ENCODE measurements around the gene MACROH2A2.

MACROH2A2 gene

GRCh38 chr10:70132098-70133029 lies 79.7 kb downstream of the MACROH2A2 start, which contains the start of gene AIFM2:
Gene AIFM2 (minus strand): TSS chr10:70132825. CDS start chr10:70124084, 8,741 bp downstream.
- no peaks in the 10 kb centered on the region for H3K9me3 ChIP-seq (ENCODE audit: control insufficient read depth, low read length)
- peaks cover 48% of the 10 kb centered on the region for H3K4me1 ChIP-seq (ENCODE audit: control insufficient read depth, insufficient read depth, low read length)
- peak; percentile 88 for DNase-seq (ENCODE audit: low read depth)
- H3K4me3 ChIP-seq (ENCODE audit: low read length) = peak within 1 kb of the TSS; percentile 86
- no peaks in the 10 kb centered on the region for H3K27me3 ChIP-seq (replicated peaks; ENCODE audit: control insufficient read depth, insufficient read depth, low read length)
- peak within 1 kb of the TSS; percentile 95 for H3K9ac ChIP-seq (ENCODE audit: low read length)
- H3K36me3 ChIP-seq (ENCODE audit: control insufficient read depth, insufficient read depth, low read length, severe bottlenecking) = peaks cover 14% of the 10 kb centered on the region

- Histone ChIP-seq H3K4me1 (ENCODE audit: control insufficient read depth, insufficient read depth, low read length) (peaks cover 22% of the 10 kb centered on the region), H3K9me3 (ENCODE audit: control insufficient read depth, low read length) (no peaks in the 10 kb centered on the region), H3K27me3 (replicated peaks; ENCODE audit: control insufficient read depth, insufficient read depth, low read length) (no peaks in the 10 kb centered on the region), H3K36me3 (ENCODE audit: control insufficient read depth, insufficient read depth, low read length, severe bottlenecking) (peaks cover 17% of the 10 kb centered on the region), H3K9ac (ENCODE audit: low read length) (no peak overlapping the region), H3K4me3 (ENCODE audit: low read length) (no peak overlapping the region)
- no peak for DNase-seq (ENCODE audit: low read depth)
Measured at GRCh38 chr10:70135046-70135445, 82.4 kb downstream of the MACROH2A2 start.

DNA sequence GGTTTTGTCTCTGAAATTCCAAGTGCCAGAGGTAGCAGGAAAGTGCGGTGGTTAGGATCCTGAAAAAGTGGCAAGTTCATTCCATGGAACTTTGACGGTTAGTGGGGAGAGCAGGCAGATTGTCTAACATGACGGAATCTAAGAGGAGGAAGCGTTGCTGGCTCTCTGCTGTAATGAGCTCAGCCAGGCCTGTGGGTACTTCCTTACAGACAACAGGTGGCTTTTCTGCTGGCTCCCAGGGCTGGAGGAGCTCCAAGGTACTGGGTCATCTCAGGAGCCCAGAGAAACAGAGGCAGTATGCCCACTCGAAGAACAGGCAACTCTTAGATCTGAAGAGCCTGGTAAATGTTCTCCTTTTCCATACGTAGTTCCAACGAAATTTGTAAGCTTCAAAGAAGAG lies 83.0 kb downstream of the MACROH2A2 start:
- no peaks in the 10 kb centered on the region for H3K27me3 ChIP-seq (replicated peaks; ENCODE audit: control insufficient read depth, insufficient read depth, low read length)
- no peak overlapping the region for H3K9ac ChIP-seq (ENCODE audit: low read length)
- DNase-seq (ENCODE audit: low read depth) = no peak
- peaks cover 16% of the 10 kb centered on the region for H3K4me1 ChIP-seq (ENCODE audit: control insufficient read depth, insufficient read depth, low read length)
- H3K4me3 ChIP-seq (ENCODE audit: low read length) = no peak overlapping the region
- no peaks in the 10 kb centered on the region for H3K9me3 ChIP-seq (ENCODE audit: control insufficient read depth, low read length)
- peaks cover 17% of the 10 kb centered on the region for H3K36me3 ChIP-seq (ENCODE audit: control insufficient read depth, insufficient read depth, low read length, severe bottlenecking)

DNA sequence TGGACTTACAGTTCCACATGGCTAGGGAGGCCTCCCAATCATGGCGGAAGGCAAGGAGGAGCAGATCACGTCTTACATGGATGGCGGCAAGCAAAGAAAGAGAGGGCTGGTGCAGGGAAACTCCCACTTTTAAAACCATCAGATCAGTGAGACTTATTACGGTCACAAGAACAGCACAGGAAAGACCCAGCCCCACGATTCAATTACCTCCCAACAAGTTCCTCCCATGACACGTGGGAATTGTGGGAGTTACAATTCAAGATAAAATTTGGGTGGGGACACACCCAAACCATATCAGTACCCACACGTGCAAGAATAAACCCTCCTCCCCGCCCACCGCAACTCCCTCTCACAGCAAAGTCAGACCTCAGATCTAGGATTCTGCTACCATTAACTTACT lies 84.5 kb downstream of the MACROH2A2 start:
- H3K27me3 ChIP-seq (replicated peaks; ENCODE audit: control insufficient read depth, insufficient read depth, low read length) = no peaks in the 10 kb centered on the region
- DNase-seq (ENCODE audit: low read depth) = no peak
- H3K9me3 ChIP-seq (ENCODE audit: control insufficient read depth, low read length) = no peaks in the 10 kb centered on the region
- H3K36me3 ChIP-seq (ENCODE audit: control insufficient read depth, insufficient read depth, low read length, severe bottlenecking) = peaks cover 20% of the 10 kb centered on the region
- H3K4me3 ChIP-seq (ENCODE audit: low read length) = no peak overlapping the region
- peaks cover 7% of the 10 kb centered on the region for H3K4me1 ChIP-seq (ENCODE audit: control insufficient read depth, insufficient read depth, low read length)
- no peak overlapping the region for H3K9ac ChIP-seq (ENCODE audit: low read length)

DNA sequence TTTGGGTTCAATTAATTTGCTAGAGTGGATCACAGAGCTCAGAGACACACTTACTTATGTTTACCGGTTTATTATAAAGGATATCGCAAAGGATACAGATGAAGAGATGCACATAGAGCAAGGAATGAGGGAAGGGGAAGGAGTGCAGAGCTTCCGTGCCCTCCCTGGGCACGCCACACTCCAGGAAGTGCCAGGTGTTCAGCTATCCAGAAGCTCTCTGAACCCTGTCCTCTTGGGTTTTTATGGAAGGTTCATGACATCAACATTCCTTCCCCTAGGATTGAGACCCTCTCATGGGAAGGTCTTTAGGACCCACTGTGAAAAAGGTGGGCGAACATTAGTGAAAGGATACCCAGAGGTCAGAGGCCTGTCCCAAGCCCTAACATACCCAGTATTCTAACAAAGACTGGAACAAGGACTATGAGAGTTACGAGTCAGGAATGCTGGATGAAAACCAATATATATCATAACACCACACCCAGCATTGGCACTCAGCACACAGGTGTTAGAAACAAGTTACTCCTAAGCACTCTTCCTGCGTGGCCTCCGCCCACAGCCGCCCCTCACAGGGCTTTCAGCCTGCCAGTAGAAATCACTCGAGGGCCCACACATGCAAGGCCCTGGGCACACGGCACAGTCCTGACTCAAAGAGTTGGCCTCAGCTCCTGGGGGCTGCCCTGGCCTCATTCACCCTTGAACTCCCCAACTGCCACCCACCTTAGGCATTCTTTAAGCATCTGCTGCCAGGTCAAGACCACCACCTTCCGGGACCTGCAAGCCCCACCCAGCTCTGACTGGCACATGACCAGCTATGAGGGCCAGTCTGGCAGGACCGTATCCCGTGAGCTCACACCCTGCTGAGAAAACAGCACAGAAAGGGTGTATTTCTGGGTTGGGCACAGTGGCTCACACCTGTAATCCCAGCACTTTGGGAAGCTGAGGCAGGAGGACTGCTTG lies 85.6 kb downstream of the MACROH2A2 start:
- Histone ChIP-seq H3K36me3 (ENCODE audit: control insufficient read depth, insufficient read depth, low read length, severe bottlenecking) (peaks cover 21% of the 10 kb centered on the region), H3K4me1 (ENCODE audit: control insufficient read depth, insufficient read depth, low read length) (peaks cover 2% of the 10 kb centered on the region), H3K4me3 (ENCODE audit: low read length) (no peak overlapping the region), H3K27me3 (replicated peaks; ENCODE audit: control insufficient read depth, insufficient read depth, low read length) (no peaks in the 10 kb centered on the region), H3K9ac (ENCODE audit: low read length) (no peak overlapping the region), H3K9me3 (ENCODE audit: control insufficient read depth, low read length) (no peaks in the 10 kb centered on the region)
- no peak for DNase-seq (ENCODE audit: low read depth)

DNA sequence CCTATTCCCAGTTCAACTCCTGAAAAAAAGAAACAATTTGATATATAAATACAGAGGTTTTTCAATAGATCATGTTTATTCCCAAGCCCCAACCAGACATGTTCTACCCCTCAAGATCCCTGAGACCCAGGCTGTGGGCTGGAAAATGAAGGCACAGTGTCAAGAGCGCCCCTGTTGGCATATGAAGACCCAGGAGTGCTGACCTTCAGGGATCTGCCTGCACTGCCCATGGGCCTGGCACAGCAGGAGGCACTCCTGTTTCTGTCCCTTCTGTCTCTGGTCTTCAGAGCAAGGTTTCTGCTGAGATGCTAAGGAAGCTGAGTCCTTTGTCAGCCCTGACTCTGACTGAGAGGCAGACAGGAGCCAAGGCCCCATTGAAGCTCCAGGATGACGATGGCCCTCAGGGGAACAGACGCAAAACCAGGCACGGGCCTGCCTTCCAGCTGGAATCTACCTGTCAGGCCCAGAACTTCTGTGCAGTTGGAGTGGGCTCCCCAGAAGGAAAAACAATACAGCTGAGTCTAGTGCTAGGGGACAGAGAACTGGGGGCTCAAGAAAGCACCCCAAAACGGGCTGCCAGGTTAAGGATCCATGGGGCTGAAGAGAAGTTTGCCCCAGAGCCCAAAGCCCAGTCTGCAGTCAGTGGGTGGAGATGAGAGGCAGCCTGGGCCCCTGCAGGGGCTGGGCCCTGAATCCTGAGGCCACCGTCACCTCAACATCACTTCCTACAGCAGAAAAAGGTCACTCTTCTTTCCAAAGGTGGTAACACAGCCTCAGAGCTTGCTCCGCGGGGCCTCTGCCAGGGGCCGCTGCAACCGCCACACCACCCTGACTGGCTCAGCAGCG lies 86.7 kb downstream of the MACROH2A2 start:
- Histone ChIP-seq H3K9me3 (ENCODE audit: control insufficient read depth, low read length) (no peaks in the 10 kb centered on the region), H3K4me3 (ENCODE audit: low read length) (no peak overlapping the region), H3K9ac (ENCODE audit: low read length) (no peak overlapping the region), H3K4me1 (ENCODE audit: control insufficient read depth, insufficient read depth, low read length) (peaks cover 4% of the 10 kb centered on the region), H3K27me3 (replicated peaks; ENCODE audit: control insufficient read depth, insufficient read depth, low read length) (no peaks in the 10 kb centered on the region), H3K36me3 (ENCODE audit: control insufficient read depth, insufficient read depth, low read length, severe bottlenecking) (peaks cover 21% of the 10 kb centered on the region)
- no peak for DNase-seq (ENCODE audit: low read depth)

DNA sequence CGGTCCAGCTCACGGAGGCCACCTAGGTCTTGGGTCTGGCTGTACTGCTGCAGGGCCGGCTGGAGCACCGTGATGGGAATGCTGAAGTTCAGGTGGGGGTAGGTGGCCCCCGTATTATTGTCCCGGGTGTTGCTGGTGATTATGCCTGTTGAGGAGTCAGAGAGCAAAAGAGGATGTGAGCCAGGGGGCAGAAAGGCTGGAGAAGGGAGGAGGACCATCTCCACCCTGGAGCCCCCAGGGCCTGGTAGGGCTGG lies 87.3 kb downstream of the MACROH2A2 start:
- DNase-seq (ENCODE audit: low read depth) = no peak
- Histone ChIP-seq H3K4me1 (ENCODE audit: control insufficient read depth, insufficient read depth, low read length) (peaks cover 10% of the 10 kb centered on the region), H3K9me3 (ENCODE audit: control insufficient read depth, low read length) (no peaks in the 10 kb centered on the region), H3K9ac (ENCODE audit: low read length) (no peak overlapping the region), H3K4me3 (ENCODE audit: low read length) (no peak overlapping the region), H3K27me3 (replicated peaks; ENCODE audit: control insufficient read depth, insufficient read depth, low read length) (no peaks in the 10 kb centered on the region), H3K36me3 (ENCODE audit: control insufficient read depth, insufficient read depth, low read length, severe bottlenecking) (peaks cover 21% of the 10 kb centered on the region)

DNA sequence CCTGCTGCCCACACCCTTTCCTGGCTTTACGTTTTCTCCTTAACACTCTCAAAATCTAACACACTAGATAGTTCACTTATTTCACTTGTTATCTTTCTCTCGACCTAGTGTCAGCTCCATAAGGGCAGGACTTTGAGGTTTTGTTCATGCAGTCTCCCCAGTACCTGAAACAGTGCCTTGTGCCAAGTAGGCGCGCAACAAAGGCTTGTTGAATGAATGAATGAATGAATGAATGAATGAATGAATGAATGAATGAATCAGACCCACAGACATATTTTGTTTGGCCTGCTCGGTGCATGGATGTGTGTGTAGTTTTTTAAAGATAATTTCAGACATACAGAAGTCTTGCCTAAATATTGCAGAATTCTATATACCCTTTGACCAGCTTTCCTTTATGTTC lies 87.7 kb downstream of the MACROH2A2 start:
- no peaks in the 10 kb centered on the region for H3K27me3 ChIP-seq (replicated peaks; ENCODE audit: control insufficient read depth, insufficient read depth, low read length)
- peaks cover 13% of the 10 kb centered on the region for H3K4me1 ChIP-seq (ENCODE audit: control insufficient read depth, insufficient read depth, low read length)
- H3K36me3 ChIP-seq (ENCODE audit: control insufficient read depth, insufficient read depth, low read length, severe bottlenecking) = peaks cover 21% of the 10 kb centered on the region
- no peak overlapping the region for H3K9ac ChIP-seq (ENCODE audit: low read length)
- no peak for DNase-seq (ENCODE audit: low read depth)
- H3K9me3 ChIP-seq (ENCODE audit: control insufficient read depth, low read length) = no peaks in the 10 kb centered on the region
- H3K4me3 ChIP-seq (ENCODE audit: low read length) = no peak overlapping the region

DNA sequence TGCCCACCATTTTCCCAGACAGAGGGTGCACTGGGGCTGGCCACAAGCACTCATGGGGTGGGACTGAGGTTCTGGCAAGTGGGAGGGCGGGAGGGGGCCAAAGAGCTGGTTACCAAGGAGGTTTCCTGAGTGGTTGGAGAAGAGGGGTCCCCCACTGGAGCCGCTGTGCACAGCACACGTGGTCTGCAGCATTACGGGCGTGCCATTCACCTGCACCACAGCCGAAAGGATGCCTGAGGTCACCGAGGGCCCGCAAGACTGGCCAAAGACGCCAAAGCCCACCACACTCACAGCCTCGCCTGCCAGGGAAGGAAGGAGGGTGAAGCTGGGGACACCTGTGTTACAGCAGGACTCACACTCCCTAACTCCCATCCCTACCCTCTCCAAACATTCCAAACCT lies 89.9 kb downstream of the MACROH2A2 start:
- H3K4me3 ChIP-seq (ENCODE audit: low read length) = no peak overlapping the region
- H3K9me3 ChIP-seq (ENCODE audit: control insufficient read depth, low read length) = no peaks in the 10 kb centered on the region
- no peak overlapping the region for H3K9ac ChIP-seq (ENCODE audit: low read length)
- peaks cover 23% of the 10 kb centered on the region for H3K4me1 ChIP-seq (ENCODE audit: control insufficient read depth, insufficient read depth, low read length)
- H3K36me3 ChIP-seq (ENCODE audit: control insufficient read depth, insufficient read depth, low read length, severe bottlenecking) = peaks cover 21% of the 10 kb centered on the region
- DNase-seq (ENCODE audit: low read depth) = no peak
- H3K27me3 ChIP-seq (replicated peaks; ENCODE audit: control insufficient read depth, insufficient read depth, low read length) = no peaks in the 10 kb centered on the region

GRCh38 chr10:70144372-70145110 lies 91.9 kb downstream of the MACROH2A2 start:
- DNase-seq (ENCODE audit: low read depth) = no peak
- H3K4me1 ChIP-seq (ENCODE audit: control insufficient read depth, insufficient read depth, low read length) = peaks cover 31% of the 10 kb centered on the region
- no peaks in the 10 kb centered on the region for H3K27me3 ChIP-seq (replicated peaks; ENCODE audit: control insufficient read depth, insufficient read depth, low read length)
- H3K9me3 ChIP-seq (ENCODE audit: control insufficient read depth, low read length) = no peaks in the 10 kb centered on the region
- peak overlapping the region; percentile 84 for H3K4me3 ChIP-seq (ENCODE audit: low read length)
- peaks cover 23% of the 10 kb centered on the region for H3K36me3 ChIP-seq (ENCODE audit: control insufficient read depth, insufficient read depth, low read length, severe bottlenecking)
- H3K9ac ChIP-seq (ENCODE audit: low read length) = peak overlapping the region; percentile 93

Data from adipocyte (in vitro differentiated cells).